Fibroblast of skin of left biceps (primary cell): ENCODE measurements around the gene GH1.
"Not testable (repeated sequence)": the region's sequence is repeated elsewhere in the genome, so short reads cannot be mapped to it uniquely, and the experiment has no call there.

ENCODE experiments used
- DNase-seq, 2 experiments: peaks; one replicate each; pipeline ENCODE4 v3.0.0-alpha.2; 2013; ENCODE audit warnings: low read depth in 2 of 2

The GH1 gene

GRCh38 chr17:63926164-63926563, 7.5 kb upstream of the GH1 start:
- no peak for DNase-seq

DNA sequence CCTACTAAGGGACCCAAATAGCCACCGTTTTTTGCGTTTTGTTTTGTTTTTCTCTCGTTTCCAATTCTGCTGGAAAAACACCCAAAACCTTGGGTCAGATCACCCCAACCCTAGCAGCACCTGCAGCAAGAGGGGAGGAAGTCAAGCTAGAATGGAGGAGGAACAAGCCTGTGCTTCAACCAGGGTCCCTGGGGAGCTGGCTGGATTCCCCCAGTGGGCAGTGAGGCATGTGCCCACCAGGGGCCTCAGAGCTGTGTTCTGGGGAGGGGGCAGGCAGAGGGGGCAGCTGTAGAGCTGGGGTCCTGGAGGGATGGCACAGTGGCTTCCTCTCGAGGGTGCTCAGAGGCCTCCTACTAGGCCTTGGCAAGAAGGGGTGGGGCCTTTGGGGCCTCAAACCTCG, 7.0 kb upstream of the GH1 start:
- DNase-seq, result no peak

- not testable (repeated sequence) for DNase-seq
These were observed 3.8 kb upstream of the GH1 start for GRCh38 chr17:63922402-63922801.

DNA sequence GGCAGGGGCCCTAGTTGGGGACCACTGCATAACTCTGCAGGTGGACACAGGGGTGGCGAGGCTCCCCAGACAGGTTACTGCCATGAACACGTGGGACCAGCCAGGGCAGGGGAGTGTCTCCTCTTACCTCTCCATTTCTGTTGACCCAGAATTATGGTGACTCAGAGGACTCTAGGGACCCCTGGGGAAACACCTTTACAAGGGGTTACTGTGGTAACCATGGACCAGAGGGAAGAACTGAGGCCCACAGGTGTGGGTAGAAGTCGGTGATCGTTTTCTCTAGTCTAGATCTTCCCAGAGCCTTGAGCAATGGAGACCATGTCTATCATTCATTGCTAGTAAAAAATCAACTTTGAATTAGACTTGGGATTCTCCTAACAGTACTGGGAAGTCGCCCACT, 2.1 kb upstream of the GH1 start:
- not testable (repeated sequence) for DNase-seq

- not testable (repeated sequence) for DNase-seq
These were observed 1.4 kb upstream of the GH1 start for GRCh38 chr17:63920050-63920449.

DNA sequence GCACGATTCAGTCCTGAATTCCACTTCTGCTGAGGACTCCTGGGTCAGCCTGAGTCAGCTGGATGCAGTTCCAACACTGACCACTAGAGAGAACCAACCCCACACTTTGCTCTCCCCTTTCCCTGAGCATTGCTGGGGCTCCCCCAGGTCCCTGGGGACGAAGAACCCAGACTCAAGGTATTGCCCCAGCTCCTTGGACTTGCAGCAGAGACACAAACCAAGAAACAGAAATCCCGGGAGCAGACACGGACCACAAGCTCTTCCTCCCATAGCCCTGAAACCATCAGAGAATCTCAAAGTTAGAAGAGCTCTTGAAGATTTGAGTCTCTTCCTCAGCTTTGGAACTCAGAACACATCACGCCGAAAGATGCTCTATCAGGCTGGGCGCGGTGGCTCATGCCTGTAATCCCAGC, 678 bp upstream of the GH1 start:
- DNase-seq, result peak; percentile 6 to 12

DNA sequence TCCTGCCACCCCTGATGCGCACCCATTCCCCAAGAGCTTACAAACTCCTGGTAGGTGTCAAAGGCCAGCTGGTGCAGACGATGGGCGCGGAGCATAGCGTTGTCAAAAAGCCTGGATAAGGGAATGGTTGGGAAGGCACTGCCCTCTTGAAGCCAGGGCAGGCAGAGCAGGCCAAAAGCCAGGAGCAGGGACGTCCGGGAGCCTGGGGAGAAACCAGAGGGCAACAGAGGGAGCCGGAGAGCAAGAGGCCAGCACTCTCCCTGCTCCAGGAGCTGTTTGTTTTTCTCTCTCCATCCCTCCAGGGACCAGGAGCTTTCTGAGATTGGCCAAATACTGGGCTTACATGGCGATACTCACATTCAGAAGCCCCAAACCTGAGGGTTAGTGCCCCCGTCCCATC, 334 bp downstream of the GH1 start:
- DNase-seq, result no peak

- no peak for DNase-seq
These were observed 993 bp downstream of the GH1 start for GRCh38 chr17:63917646-63918045.

DNA sequence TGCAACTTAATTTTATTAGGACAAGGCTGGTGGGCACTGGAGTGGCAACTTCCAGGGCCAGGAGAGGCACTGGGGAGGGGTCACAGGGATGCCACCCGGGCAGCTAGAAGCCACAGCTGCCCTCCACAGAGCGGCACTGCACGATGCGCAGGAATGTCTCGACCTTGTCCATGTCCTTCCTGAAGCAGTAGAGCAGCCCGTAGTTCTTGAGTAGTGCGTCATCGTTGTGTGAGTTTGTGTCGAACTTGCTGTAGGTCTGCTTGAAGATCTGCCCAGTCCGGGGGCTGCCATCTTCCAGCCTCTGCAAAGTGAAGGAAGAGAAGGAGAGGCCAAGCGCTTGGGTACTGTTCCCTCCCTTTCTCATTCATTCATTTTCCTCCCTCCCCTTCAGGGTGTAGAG, 1.4 kb downstream of the GH1 start:
- DNase-seq, result not testable (repeated sequence)

GRCh38 chr17:63916566-63917185, 2.0 kb downstream of the GH1 start:
- no peak for DNase-seq

DNA sequence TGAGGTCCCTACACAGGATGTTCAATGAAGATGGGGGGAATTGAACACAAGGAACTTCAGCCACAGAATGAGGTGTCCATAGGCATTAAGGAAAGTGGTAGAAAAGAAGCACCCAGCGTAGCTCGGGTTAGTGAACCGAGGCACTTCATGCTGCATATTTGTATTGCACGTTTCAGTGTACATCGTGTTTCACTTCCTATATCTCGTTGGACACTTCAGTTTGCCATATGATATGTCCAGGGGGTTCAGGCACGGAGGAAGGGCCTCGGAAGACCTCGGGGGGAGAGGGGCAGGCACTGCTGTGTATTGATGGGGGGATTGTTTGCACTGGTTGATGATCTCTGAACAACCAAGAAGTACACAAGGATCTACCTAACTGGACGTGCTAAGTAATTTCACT, 2.9 kb downstream of the GH1 start:
- not testable (repeated sequence) for DNase-seq

GRCh38 chr17:63914471-63914870, 4.2 kb downstream of the GH1 start:
- DNase-seq, result no peak

- no peak for DNase-seq
These were observed 7.0 kb downstream of the GH1 start for GRCh38 chr17:63911657-63912100.

GRCh38 chr17:63911041-63911635, 7.5 kb downstream of the GH1 start, which contains the start of gene CSHL1:
Gene CSHL1, minus strand, starts transcription at chr17:63911258. Its CDS starts 62 bp downstream, at chr17:63911196.
- no peak for DNase-seq

DNA sequence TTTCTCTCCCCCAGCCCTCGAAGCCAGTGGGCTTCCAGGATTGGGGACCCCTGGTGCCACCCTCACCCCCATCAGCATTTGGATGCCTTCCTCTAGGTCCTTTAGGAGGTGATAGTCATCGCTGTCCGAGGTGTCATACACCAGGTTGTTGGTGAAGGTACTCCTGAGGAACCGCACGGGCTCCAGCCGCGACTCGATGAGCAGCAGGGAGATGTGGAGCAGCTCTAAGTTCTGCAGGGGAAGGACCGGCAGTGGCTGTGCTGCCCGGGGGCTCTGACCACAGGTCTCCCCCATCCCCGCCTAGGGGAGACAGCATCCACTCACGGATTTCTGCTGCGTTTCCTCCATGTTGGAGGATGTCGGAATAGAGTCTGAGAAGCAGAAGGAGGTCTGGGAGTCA, 8.5 kb downstream of the GH1 start:
- DNase-seq, result no peak

DNA sequence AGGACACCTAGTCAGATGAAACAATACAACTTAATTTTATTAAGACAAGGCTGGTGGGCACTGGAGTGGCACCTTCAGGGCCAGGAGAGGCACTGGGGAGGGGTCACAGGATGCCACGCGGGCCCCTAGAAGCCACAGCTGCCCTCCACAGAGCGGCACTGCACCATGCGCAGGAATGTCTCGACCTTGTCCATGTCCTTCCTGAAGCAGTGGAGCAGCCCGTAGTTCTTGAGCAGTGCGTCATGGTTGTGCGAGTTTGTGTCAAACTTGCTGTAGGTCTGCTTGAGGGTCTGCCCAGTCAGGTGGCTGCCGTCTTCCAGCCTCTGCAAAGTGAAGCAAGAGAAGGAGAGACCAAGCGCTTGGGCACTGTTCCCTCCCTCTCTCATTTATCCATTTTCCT, 9.1 kb downstream of the GH1 start:
- not testable (repeated sequence) for DNase-seq

GRCh38 chr17:63907161-63907778, 11.4 kb downstream of the GH1 start:
- not testable (repeated sequence) for DNase-seq

- DNase-seq, result not testable (repeated sequence)
These were observed 13.8 kb downstream of the GH1 start for GRCh38 chr17:63904796-63905195.

DNA sequence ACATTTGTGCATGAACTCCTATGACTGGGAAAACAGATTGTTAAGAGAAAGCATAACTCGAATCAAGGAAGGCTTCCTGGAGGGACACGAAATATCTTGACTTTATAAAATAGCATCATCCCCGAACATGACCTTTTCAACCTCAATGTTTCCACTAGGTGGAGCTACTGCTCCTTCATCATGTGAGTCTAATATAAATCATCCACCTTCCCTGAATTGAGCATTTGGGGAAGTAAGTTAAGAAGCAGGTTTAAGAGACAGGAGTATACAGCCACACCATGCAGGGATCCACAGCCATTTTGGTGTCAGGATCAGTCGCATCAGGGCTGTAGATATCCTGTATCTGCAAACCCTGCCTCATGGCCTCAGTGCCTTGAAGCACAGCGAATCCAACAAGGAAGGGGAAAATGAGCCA, 14.8 kb downstream of the GH1 start:
- DNase-seq, result not testable (repeated sequence)

- DNase-seq, result not testable (repeated sequence)
These were observed 16.7 kb downstream of the GH1 start for GRCh38 chr17:63901971-63902370.

- DNase-seq, result not testable (repeated sequence)
These were observed 19.5 kb downstream of the GH1 start for GRCh38 chr17:63898899-63899798.
